ENCODE results near the gene ESPN. TPM values are rescaled to one million over a fixed set of nuclear protein-coding genes. Genes with fewer than 3 reads are reported as not detected.
"Not testable (repeated sequence)": the region's sequence is repeated elsewhere in the genome, so short reads cannot be mapped to it uniquely, and the experiment has no call there.

ESPN gene
- total RNA-seq, 2 experiments from 2014 or later, result 0.39 to 0.44 TPM

- not testable (repeated sequence) for H3K27ac Mint-ChIP-seq, H3K27me3 Mint-ChIP-seq, H3K36me3 Mint-ChIP-seq, H3K4me3 Mint-ChIP-seq, DNase-seq, H3K9me3 Mint-ChIP-seq, H3K4me1 Mint-ChIP-seq
Measured at GRCh38 chr1:6431645-6432579, 7.3 kb downstream of the ESPN start.

GRCh38 chr1:6434186-6434585 lies 9.6 kb downstream of the ESPN start:
- H3K4me3 Mint-ChIP-seq, result no peak overlapping the region

GRCh38 chr1:6435129-6435528 lies 10.6 kb downstream of the ESPN start:
- Mint-ChIP-seq H3K27me3 (peaks cover 24% of the 10 kb centered on the region), H3K9me3 (no peaks in the 10 kb centered on the region), H3K36me3 (no peaks in the 10 kb centered on the region), H3K27ac (no peak overlapping the region), H3K4me3 (no peak overlapping the region), H3K4me1 (peaks cover 3% of the 10 kb centered on the region)
- no peak for DNase-seq

More at GRCh38 chr1:6434186-6434585, 9.6 kb downstream of the ESPN start:
- H3K9me3 Mint-ChIP-seq, result no peaks in the 10 kb centered on the region
- DNase-seq, result no peak
- H3K4me1 Mint-ChIP-seq, result peaks cover 3% of the 10 kb centered on the region
- no peaks in the 10 kb centered on the region for H3K36me3 Mint-ChIP-seq
- H3K27ac Mint-ChIP-seq, result no peak overlapping the region
- H3K27me3 Mint-ChIP-seq, result peaks cover 17% of the 10 kb centered on the region

DNA sequence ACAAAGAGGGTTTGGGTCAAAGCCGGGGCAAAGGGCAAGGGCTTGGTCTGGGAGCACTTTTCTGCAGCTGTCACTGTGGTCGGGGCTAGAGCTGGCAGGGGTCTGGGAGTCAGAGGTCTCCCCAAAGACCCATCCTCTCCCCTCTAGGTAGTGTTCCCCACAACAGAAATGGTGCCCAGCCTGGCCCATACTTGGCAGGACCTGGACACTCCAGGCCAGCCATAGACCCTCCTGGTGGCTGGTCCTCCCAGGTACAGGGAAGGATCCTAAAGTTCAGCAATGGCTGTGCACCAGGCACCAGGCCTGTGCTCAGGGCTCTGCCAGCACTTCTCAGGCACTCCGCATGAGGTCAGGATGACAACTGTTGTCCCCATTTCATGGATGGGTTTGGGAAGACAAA lies 11.0 kb downstream of the ESPN start:
- no peak overlapping the region for H3K27ac Mint-ChIP-seq
- no peaks in the 10 kb centered on the region for H3K36me3 Mint-ChIP-seq
- no peaks in the 10 kb centered on the region for H3K9me3 Mint-ChIP-seq
- DNase-seq, result no peak
- H3K4me1 Mint-ChIP-seq, result peaks cover 3% of the 10 kb centered on the region
- H3K27me3 Mint-ChIP-seq, result peaks cover 24% of the 10 kb centered on the region
- no peak overlapping the region for H3K4me3 Mint-ChIP-seq

DNA sequence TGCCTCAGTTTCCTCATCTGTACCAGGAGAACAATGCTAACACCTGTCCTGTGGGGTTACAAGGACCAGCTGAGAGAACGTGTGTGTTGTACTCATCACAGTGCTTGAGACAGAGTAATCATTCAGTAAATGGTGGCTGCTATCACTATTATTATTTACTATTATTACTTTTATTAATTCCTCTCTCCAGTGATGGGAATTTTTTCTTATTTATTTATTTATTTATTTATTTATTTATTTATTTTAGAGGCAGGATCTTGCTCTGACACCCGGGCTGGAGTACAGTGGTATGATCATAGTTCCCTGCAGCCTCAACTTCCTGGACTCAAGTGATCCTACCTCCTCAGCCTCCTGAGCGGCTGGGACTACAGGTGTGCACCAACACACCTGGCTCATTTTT lies 11.7 kb downstream of the ESPN start:
- DNase-seq, H3K4me3 Mint-ChIP-seq, H3K27ac Mint-ChIP-seq, H3K36me3 Mint-ChIP-seq, H3K9me3 Mint-ChIP-seq, H3K4me1 Mint-ChIP-seq: not testable (repeated sequence)
- H3K27me3 Mint-ChIP-seq, result peaks cover 28% of the 10 kb centered on the region

- H3K9me3 Mint-ChIP-seq, DNase-seq, H3K36me3 Mint-ChIP-seq, H3K4me3 Mint-ChIP-seq, H3K4me1 Mint-ChIP-seq, H3K27ac Mint-ChIP-seq: not testable (repeated sequence)
- peaks cover 37% of the 10 kb centered on the region for H3K27me3 Mint-ChIP-seq
Measured at GRCh38 chr1:6437012-6437700, 12.6 kb downstream of the ESPN start.

DNA sequence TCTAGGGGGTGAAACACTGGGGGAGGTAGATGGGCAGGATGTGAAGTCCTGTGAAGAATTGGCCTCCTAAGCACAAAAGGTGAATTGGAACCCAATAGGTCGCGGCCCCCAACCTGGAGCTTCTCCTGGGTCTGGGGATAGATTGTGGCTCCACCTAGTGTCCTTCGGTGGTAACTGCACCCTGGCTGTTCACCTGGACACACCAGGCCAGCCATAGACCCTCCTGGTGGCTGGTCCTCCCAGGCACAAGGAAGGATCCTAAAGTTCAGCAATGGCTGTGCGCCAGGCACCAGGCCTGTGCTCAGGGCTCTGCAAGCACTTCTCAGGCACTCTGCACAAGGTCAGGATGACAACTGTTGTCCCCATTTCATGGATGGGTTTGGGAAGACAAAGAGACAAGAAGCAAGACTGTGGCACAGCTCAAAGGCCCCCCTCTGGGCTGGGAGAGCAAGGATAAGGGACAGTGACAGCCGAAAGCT lies 13.5 kb downstream of the ESPN start:
- Mint-ChIP-seq H3K27ac (no peak overlapping the region), H3K36me3 (no peaks in the 10 kb centered on the region), H3K4me3 (no peak overlapping the region), H3K27me3 (peaks cover 40% of the 10 kb centered on the region), H3K4me1 (peaks cover 3% of the 10 kb centered on the region), H3K9me3 (no peaks in the 10 kb centered on the region)
- peak; percentile 70 for DNase-seq

GRCh38 chr1:6440198-6441126 lies 15.9 kb downstream of the ESPN start:
- Mint-ChIP-seq H3K4me3 (peak overlapping the region; percentile 25), H3K27ac (no peak overlapping the region)

GRCh38 chr1:6441586-6441985 lies 17.0 kb downstream of the ESPN start:
- DNase-seq, result no peak
- Mint-ChIP-seq H3K27ac (no peak overlapping the region), H3K9me3 (no peaks in the 10 kb centered on the region), H3K36me3 (no peaks in the 10 kb centered on the region), H3K27me3 (peaks cover 60% of the 10 kb centered on the region), H3K4me1 (peaks cover 3% of the 10 kb centered on the region), H3K4me3 (no peak overlapping the region)

More at GRCh38 chr1:6440198-6441126, 15.9 kb downstream of the ESPN start:
- no peaks in the 10 kb centered on the region for H3K9me3 Mint-ChIP-seq
- DNase-seq, result peak; percentile 77
- H3K4me1 Mint-ChIP-seq, result peaks cover 3% of the 10 kb centered on the region
- peaks cover 51% of the 10 kb centered on the region for H3K27me3 Mint-ChIP-seq
- H3K36me3 Mint-ChIP-seq, result no peaks in the 10 kb centered on the region

DNA sequence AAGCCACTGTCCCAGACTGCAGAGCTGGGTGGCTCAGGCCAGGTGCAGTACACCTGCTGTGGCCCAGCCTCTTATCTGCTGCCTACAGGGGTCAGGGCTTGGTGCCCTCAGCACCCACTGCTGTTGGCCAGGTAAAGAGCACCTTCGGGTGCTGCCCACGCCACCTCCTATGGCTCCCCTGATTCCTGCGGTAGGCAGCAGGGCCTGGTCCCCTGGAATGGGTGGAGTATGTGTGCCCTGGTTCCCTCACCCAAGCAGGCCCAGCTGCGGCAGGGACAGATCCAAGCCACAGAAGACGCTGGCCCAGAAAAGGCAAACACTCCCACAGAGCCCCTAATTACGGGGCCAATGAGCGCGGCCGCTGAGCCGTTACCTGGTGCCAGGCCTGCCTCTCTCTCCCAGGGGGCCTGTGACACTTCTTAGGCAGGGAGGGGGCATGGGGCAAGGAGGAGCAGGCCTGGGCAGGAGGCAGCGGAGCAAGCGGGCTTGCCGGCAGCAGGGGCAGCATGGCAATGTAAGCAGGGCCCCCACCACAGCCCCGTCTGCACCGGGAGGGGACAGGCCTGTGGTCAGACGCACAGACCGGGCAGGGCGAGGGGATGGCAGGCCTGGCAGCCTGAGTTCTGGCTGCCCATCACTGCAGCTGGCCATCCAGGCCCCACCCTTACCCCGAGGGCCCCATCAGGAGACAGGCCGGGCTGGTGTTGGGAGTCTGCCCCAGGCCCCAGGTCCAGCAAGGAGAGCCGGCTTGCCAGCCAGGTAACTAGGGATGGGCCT lies 19.0 kb downstream of the ESPN start:
- Mint-ChIP-seq H3K27ac (no peak overlapping the region), H3K36me3 (no peaks in the 10 kb centered on the region), H3K27me3 (peaks cover 63% of the 10 kb centered on the region), H3K9me3 (no peaks in the 10 kb centered on the region), H3K4me1 (peaks cover 2% of the 10 kb centered on the region), H3K4me3 (no peak overlapping the region)
- DNase-seq, result no peak

DNA sequence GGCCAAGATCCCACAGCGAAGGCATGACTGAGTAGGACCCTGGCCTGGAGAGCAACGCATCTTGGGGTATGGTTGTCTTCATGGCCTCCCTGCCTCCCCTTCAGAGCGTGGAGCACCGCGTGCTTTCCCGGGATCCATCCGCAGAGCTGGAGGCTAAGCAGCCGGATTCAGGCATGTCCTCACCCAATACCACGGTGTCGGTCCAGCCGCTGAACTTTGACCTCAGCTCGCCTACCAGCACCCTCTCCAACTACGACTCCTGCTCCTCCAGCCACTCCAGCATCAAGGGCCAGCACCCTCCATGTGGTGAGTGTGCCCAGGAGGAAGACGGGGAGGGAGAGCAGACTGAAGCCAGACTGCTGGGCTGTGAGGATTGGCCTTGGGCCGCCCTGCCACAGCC lies 19.8 kb downstream of the ESPN start:
- Mint-ChIP-seq H3K9me3 (no peaks in the 10 kb centered on the region), H3K4me3 (no peak overlapping the region), H3K4me1 (peaks cover 6% of the 10 kb centered on the region), H3K36me3 (no peaks in the 10 kb centered on the region), H3K27me3 (peaks cover 61% of the 10 kb centered on the region), H3K27ac (no peak overlapping the region)
- DNase-seq, result no peak

- no peak overlapping the region for H3K4me3 Mint-ChIP-seq
- H3K4me1 Mint-ChIP-seq, result peaks cover 10% of the 10 kb centered on the region
- no peaks in the 10 kb centered on the region for H3K9me3 Mint-ChIP-seq
- DNase-seq, result no peak
- H3K36me3 Mint-ChIP-seq, result no peaks in the 10 kb centered on the region
- H3K27me3 Mint-ChIP-seq, result peaks cover 64% of the 10 kb centered on the region
- H3K27ac Mint-ChIP-seq, result no peak overlapping the region
Measured at GRCh38 chr1:6445062-6445763, 20.6 kb downstream of the ESPN start.

DNA sequence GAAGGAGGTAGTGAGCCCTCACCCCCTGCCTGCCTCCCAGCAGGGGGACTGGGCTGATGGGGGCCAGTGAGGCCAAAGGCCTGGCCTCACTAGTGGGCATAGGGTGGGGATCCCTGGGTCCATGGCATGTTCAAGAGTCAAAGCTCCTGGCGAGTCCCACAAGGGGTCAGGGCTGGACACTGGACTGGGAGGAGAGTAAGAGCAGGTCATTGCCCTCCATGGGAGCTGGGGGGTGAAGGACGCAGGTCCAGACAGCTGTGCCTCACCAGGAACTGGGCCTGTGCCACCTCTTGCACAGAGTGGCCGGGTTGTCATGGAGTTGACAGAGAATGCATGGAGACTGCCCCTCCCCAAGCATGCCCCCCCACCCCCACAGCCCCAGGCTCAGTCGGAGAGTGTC lies 21.4 kb downstream of the ESPN start:
- not testable (repeated sequence) for DNase-seq, H3K4me1 Mint-ChIP-seq, H3K4me3 Mint-ChIP-seq, H3K9me3 Mint-ChIP-seq, H3K36me3 Mint-ChIP-seq, H3K27ac Mint-ChIP-seq
- H3K27me3 Mint-ChIP-seq, result peaks cover 70% of the 10 kb centered on the region

- Mint-ChIP-seq H3K9me3 (no peaks in the 10 kb centered on the region), H3K36me3 (no peaks in the 10 kb centered on the region), H3K4me3 (no peak overlapping the region), H3K4me1 (peaks cover 10% of the 10 kb centered on the region), H3K27me3 (peaks cover 67% of the 10 kb centered on the region), H3K27ac (no peak overlapping the region)
- no peak for DNase-seq
Measured at GRCh38 chr1:6446665-6447015, 22.1 kb downstream of the ESPN start.
